HCT116 (cell line): ENCODE results near the gene HAUS8. TPM values are rescaled to one million over a fixed set of nuclear protein-coding genes. Genes with fewer than 3 reads are reported as not detected.

Experiments
- ATAC-seq: fragments of 200-7000 bp; cut with Tn5 transposase; 2 replicates; pipeline ENCODE4 v1.9.1; 2020; ENCODE audit warnings: mild to moderate bottlenecking, moderate library complexity
- BruUV-seq: library from RNA; stranded (reverse); fragments of 400-500 nt; replicated peaks from 2 replicates; lab custom pipeline; 2021; lab: Mats Ljungman, UMichigan
- CTCF ChIA-PET: fragments of 300-600 bp; sonication (Branson Sonifier 250); formaldehyde crosslinking; loops from one replicate; lab custom pipeline; 2021; ENCODE audit warnings: antibody characterized with exemption; lab: Charles Lee
- POLR2A ChIA-PET: fragments of 300-600, 350-600 bp; sonication (Branson Sonifier 250); formaldehyde crosslinking; loops from one replicate; lab custom pipeline; 2021; ENCODE audit warnings: antibody characterized with exemption; lab: Charles Lee
- RAD21 ChIA-PET, 2 experiments: fragments of 300-600 bp; sonication (Branson Sonifier 250); formaldehyde crosslinking; loops; one replicate each; lab custom pipeline; 2023; ENCODE audit warnings: low total read pairs in 2 of 2; ENCODE audit not compliant: uncharacterized antibody in 2 of 2, unreplicated experiment in 2 of 2, low non-redundant PET in 1 of 2; lab: Charles Lee
- DNase-seq: peaks from one replicate; pipeline ENCODE4 v3.0.0-alpha.2; 2010; ENCODE audit warnings: low read depth, low spot score
- H2AFZ ChIP-seq: fragments of 200-600 bp; shearing (Covaris generic), sonication (generic); 2 replicates; pipeline ENCODE4 v1.6.1; 2017; ENCODE audit warnings: low read depth, mixed run types, mixed read lengths, antibody characterized with exemption, low read length; ENCODE audit not compliant: poor library complexity, severe bottlenecking
- H3K27ac ChIP-seq: 2 replicates; pipeline ENCODE4 v1.5.1; 2012; ENCODE audit warnings: low read depth, low read length
- H3K27me3 ChIP-seq: fragments of 200-600 bp; sonication (generic); 2 replicates; pipeline ENCODE4 v1.6.1; 2016; ENCODE audit warnings: mixed run types, low read length, mixed read lengths; ENCODE audit not compliant: insufficient read depth
- H3K36me3 ChIP-seq, 2 experiments: fragments of 200-500 bp in 1 of 2; fragments of 200-600 bp in 1 of 2; sonication (Bioruptor generic) in 1 of 2; sonication (generic) in 1 of 2; 2 replicates each; pipeline versions ENCODE4 v1.5.1 to v1.6.1; 2014 to 2016; ENCODE audit warnings: low read length in 2 of 2, inconsistent platforms in 1 of 2, mixed read lengths in 1 of 2, mixed run types in 1 of 2; ENCODE audit not compliant: insufficient read depth in 2 of 2, control insufficient read depth in 1 of 2
- H3K4me1 ChIP-seq, 2 experiments: fragments of 200-600 bp in 1 of 2; sonication (generic) in 1 of 2; 2 replicates each; pipeline versions ENCODE4 v1.5.1 to v1.6.1; 2012 to 2017; ENCODE audit warnings: low read length in 2 of 2, inconsistent platforms in 1 of 2, mild to moderate bottlenecking in 1 of 2, mixed read lengths in 1 of 2, mixed run types in 1 of 2, moderate library complexity in 1 of 2; ENCODE audit not compliant: insufficient read depth in 2 of 2, control insufficient read depth in 1 of 2
- H3K4me2 ChIP-seq: fragments of 200-600 bp; sonication (generic); 2 replicates; pipeline ENCODE4 v1.6.1; 2017; ENCODE audit warnings: mixed run types, low read length, mixed read lengths
- H3K4me3 ChIP-seq, 2 experiments: fragments of 200-600 bp in 1 of 2; sonication (generic) in 1 of 2; replicated peaks in 1 of 2; 2 replicates each; pipeline ENCODE4 v1.5.1; 2011 to 2016; ENCODE audit warnings: low read length in 2 of 2, control low read depth in 1 of 2, low read depth in 1 of 2, mild to moderate bottlenecking in 1 of 2, mixed read lengths in 1 of 2, mixed run types in 1 of 2
- H3K79me2 ChIP-seq: fragments of 200-600 bp; sonication (generic); 2 replicates; pipeline ENCODE4 v1.6.1; 2017; ENCODE audit warnings: mild to moderate bottlenecking, mixed run types, low read length, moderate library complexity, mixed read lengths; ENCODE audit not compliant: insufficient read depth
- H3K9ac ChIP-seq: fragments of 200-600 bp; sonication (generic); 2 replicates; pipeline ENCODE4 v1.6.1; 2016; ENCODE audit warnings: low read length, mixed read lengths
- H3K9me2 ChIP-seq: fragments of 200-600 bp; sonication (generic), shearing (Covaris generic); 2 replicates; pipeline ENCODE4 v1.6.1; 2017; ENCODE audit warnings: mixed run types, mild to moderate bottlenecking, moderate library complexity; ENCODE audit not compliant: insufficient read depth
- H3K9me3 ChIP-seq, 2 experiments: fragments of 200-500 bp in 1 of 2; fragments of 200-600 bp in 1 of 2; sonication (Bioruptor generic) in 1 of 2; sonication (generic) in 1 of 2; 2 replicates each; pipeline ENCODE4 v1.6.1; 2014 to 2017; ENCODE audit warnings: low read length in 2 of 2, mixed read lengths in 2 of 2, inconsistent platforms in 1 of 2, low read depth in 1 of 2, mild to moderate bottlenecking in 1 of 2, mixed run types in 1 of 2, moderate library complexity in 1 of 2; ENCODE audit not compliant: control insufficient read depth in 1 of 2, insufficient read depth in 1 of 2
- H4K20me1 ChIP-seq: fragments of 200-600 bp; sonication (generic), shearing (Covaris generic); 2 replicates; pipeline ENCODE4 v1.6.1; 2017; ENCODE audit warnings: mixed run types, mild to moderate bottlenecking, moderate library complexity; ENCODE audit not compliant: insufficient read depth
- ATF3 ChIP-seq: IDR thresholded peaks from 2 replicates; pipeline ENCODE4 v1.6.1; 2012
- CBX3 ChIP-seq: IDR thresholded peaks from 2 replicates; pipeline ENCODE4 v1.6.1; 2012; ENCODE audit warnings: low read depth
- CEBPB ChIP-seq: IDR thresholded peaks from 2 replicates; pipeline ENCODE4 v1.6.1; 2012; ENCODE audit warnings: low read depth
- CTCF ChIP-seq, 3 experiments: fragments of 200-600 bp in 1 of 3; sonication (generic) in 1 of 3; IDR thresholded peaks in 2 of 3; conservative IDR thresholded peaks in 1 of 3; 2 replicates each; pipeline ENCODE4 v1.5.1; 2012 to 2017; ENCODE audit warnings: low read depth in 2 of 3, low read length in 2 of 3, antibody characterized with exemption in 1 of 3, borderline replicate concordance in 1 of 3, control low read depth in 1 of 3, mild to moderate bottlenecking in 1 of 3, mixed read lengths in 1 of 3, mixed run types in 1 of 3, moderate library complexity in 1 of 3; ENCODE audit not compliant: insufficient read depth in 1 of 3
- EGR1 ChIP-seq: IDR thresholded peaks from 2 replicates; pipeline ENCODE4 v1.6.1; 2012; ENCODE audit warnings: low read depth
- ELF1 ChIP-seq: IDR thresholded peaks from 2 replicates; pipeline ENCODE4 v1.6.1; 2012; ENCODE audit warnings: low read depth, borderline replicate concordance
- EZH2 ChIP-seq: fragments of 200-600 bp; sonication (generic); IDR thresholded peaks from 2 replicates; pipeline ENCODE4 v1.6.1; 2017; ENCODE audit warnings: antibody characterized with exemption, mixed run types
- EZH2phosphoT487 ChIP-seq: fragments of 200-600 bp; IDR thresholded peaks from 2 replicates; pipeline ENCODE4 v1.6.1; 2018; ENCODE audit warnings: antibody characterized with exemption, borderline replicate concordance
- JUND ChIP-seq: IDR thresholded peaks from 2 replicates; pipeline ENCODE4 v1.6.1; 2012
- MAX ChIP-seq: IDR thresholded peaks from 2 replicates; pipeline ENCODE4 v1.6.1; 2012
- POLR2AphosphoS5 ChIP-seq: IDR thresholded peaks from 2 replicates; pipeline ENCODE4 v1.6.1; 2011; ENCODE audit warnings: mild to moderate bottlenecking, low read depth, low read length, moderate library complexity
- RAD21 ChIP-seq: IDR thresholded peaks from 2 replicates; pipeline ENCODE4 v1.6.1; 2012; ENCODE audit warnings: low read depth, mild to moderate bottlenecking
- REST ChIP-seq: IDR thresholded peaks from 2 replicates; pipeline ENCODE4 v1.6.1; 2012; ENCODE audit warnings: low read depth
- SIN3A ChIP-seq: IDR thresholded peaks from 2 replicates; pipeline ENCODE4 v1.6.1; 2012; ENCODE audit warnings: low read depth
- SRF ChIP-seq: IDR thresholded peaks from 2 replicates; pipeline ENCODE4 v1.6.1; 2012; ENCODE audit warnings: low read depth
- TCF7L2 ChIP-seq: IDR thresholded peaks from 2 replicates; pipeline ENCODE4 v1.7.0; 2011; ENCODE audit warnings: borderline replicate concordance, inconsistent platforms; ENCODE audit not compliant: insufficient read depth, insufficient read length; ENCODE audit errors: extremely low read depth
- YY1 ChIP-seq: IDR thresholded peaks from 2 replicates; pipeline ENCODE4 v1.6.1; 2011; ENCODE audit warnings: low read length, low read depth, moderate library complexity, mild to moderate bottlenecking; ENCODE audit not compliant: insufficient replicate concordance; ENCODE audit errors: extremely low read depth
- ZBTB33 ChIP-seq: IDR thresholded peaks from 2 replicates; pipeline ENCODE4 v1.6.1; 2011; ENCODE audit warnings: mild to moderate bottlenecking, low read length, moderate library complexity; ENCODE audit not compliant: insufficient replicate concordance; ENCODE audit errors: extremely low read depth
- ZFX ChIP-seq: fragments of 450-650 bp; IDR thresholded peaks from 2 replicates; pipeline ENCODE4 v1.6.1; 2017
- ZNF274 ChIP-seq: fragments of 200-500 bp; sonication (Bioruptor generic); IDR thresholded peaks from 2 replicates; pipeline ENCODE4 v1.6.1; 2014; ENCODE audit warnings: mild to moderate bottlenecking, low read depth, low read length, inconsistent platforms
- intact Hi-C: fragments of 100-400 bp; cut with micrococcal nuclease; formaldehyde crosslinking; loops from 2 replicates; pipeline ENCODE4 v1.10.0; 2022
- total RNA-seq: library from RNA; stranded (reverse); gene quantifications from one replicate; pipeline ENCODE4 v1.2.1, GENCODE V29; 2021; ENCODE audit not compliant: unreplicated experiment

HAUS8 gene
- total RNA-seq, 1 experiment from 2014 or later = 23.6 TPM

GRCh38 chr19:17110599-17110966, 35.3 kb upstream of the HAUS8 start:
- no peaks in the 10 kb centered on the region for H4K20me1 ChIP-seq
- intact Hi-C loops = no loop called here
- ChIA-PET RAD21 (no interaction called here), POLR2A (no interaction called here)
- BruUV-seq = no TSS peak
- H3K9me3 ChIP-seq = no peaks in the 10 kb centered on the region
- TF ChIP-seq REST = no peak
- no peak for TF ChIP-seq POLR2AphosphoS5
- no peak for TF ChIP-seq EGR1
- TF ChIP-seq ELF1 = no peak
- TF ChIP-seq ZBTB33 = no peak
- TF ChIP-seq ZFX = no peak
- no peak for TF ChIP-seq CTCF (IDR thresholded peaks at IDR 0.05 in 2 of 3, conservative IDR thresholded peaks at IDR 0.05 in 1 of 3; ENCODE audit: borderline replicate concordance in 1 of 3, insufficient read depth in 1 of 3, low read depth in 2 of 3, low read length in 2 of 3)
- TF ChIP-seq YY1 = no peak
- TF ChIP-seq JUND = no peak
- TF ChIP-seq ZNF274 = no peak
- no peak for TF ChIP-seq CBX3
- TF ChIP-seq SRF = no peak
- TF ChIP-seq SIN3A = no peak
- TF ChIP-seq EZH2phosphoT487 = no peak
- TF ChIP-seq CEBPB = no peak
- no peak for TF ChIP-seq EZH2
- no peak for TF ChIP-seq MAX
- no peak for TF ChIP-seq ATF3
- TF ChIP-seq TCF7L2 = no peak
- no peak for TF ChIP-seq RAD21
- TF ChIP-seq, all 23 proteins: peak for 0
- CTCF ChIA-PET = no interaction called here
- Histone ChIP-seq H3K27me3 (no peaks in the 10 kb centered on the region), H3K9me2 (no peaks in the 10 kb centered on the region), H3K4me3 (no peak overlapping the region), H3K4me1 (peaks cover 21 to 24% of the 10 kb centered on the region in 2 experiments), H3K9ac (no peak overlapping the region), H3K27ac (no peak overlapping the region), H3K79me2 (peaks cover 73% of the 10 kb centered on the region), H2AFZ (no peak overlapping the region), H3K4me2 (no peak overlapping the region), H3K36me3 (peaks cover 4% of the 10 kb centered on the region in 2 experiments; a peak in 3 of 4 replicates)
- ATAC-seq (no peak), DNase-seq (no peak)
